Activated naive CD8-positive, alpha-beta T cell (primary cell): Measurements from ENCODE around the gene ATL3.
"Not testable (repeated sequence)": the region's sequence is repeated elsewhere in the genome, so short reads cannot be mapped to it uniquely, and the experiment has no call there.

Experiments used
- H3K27ac Mint-ChIP-seq: one replicate; pipeline ENCODE4 v1.8.0; 2021; ENCODE audit warnings: mixed read lengths
- H3K27me3 Mint-ChIP-seq: one replicate; pipeline ENCODE4 v1.8.0; 2021; ENCODE audit warnings: mixed read lengths
- H3K36me3 Mint-ChIP-seq: one replicate; pipeline ENCODE4 v1.8.0; 2021; ENCODE audit warnings: mixed read lengths
- H3K4me1 Mint-ChIP-seq: one replicate; pipeline ENCODE4 v1.8.0; 2021; ENCODE audit warnings: low read depth, mixed read lengths
- H3K4me3 Mint-ChIP-seq: one replicate; pipeline ENCODE4 v1.8.0; 2021; ENCODE audit warnings: mild to moderate bottlenecking, mixed read lengths
- H3K9me3 Mint-ChIP-seq: one replicate; pipeline ENCODE4 v1.8.0; 2021; ENCODE audit warnings: low read depth, mixed read lengths

Gene ATL3

GRCh38 chr11:63687845-63688244, 16.7 kb upstream of the ATL3 start:
- no peaks in the 10 kb centered on the region for H3K27me3 Mint-ChIP-seq
- H3K27ac Mint-ChIP-seq: peak overlapping the region; percentile 8
- H3K4me3 Mint-ChIP-seq: no peak overlapping the region
- peaks cover 5% of the 10 kb centered on the region for H3K36me3 Mint-ChIP-seq
- H3K9me3 Mint-ChIP-seq: no peaks in the 10 kb centered on the region
- H3K4me1 Mint-ChIP-seq: peaks cover 24% of the 10 kb centered on the region

- H3K4me3 Mint-ChIP-seq: no peak overlapping the region
- no peak overlapping the region for H3K27ac Mint-ChIP-seq
- peaks cover 5% of the 10 kb centered on the region for H3K36me3 Mint-ChIP-seq
- H3K4me1 Mint-ChIP-seq: peaks cover 33% of the 10 kb centered on the region
- no peaks in the 10 kb centered on the region for H3K9me3 Mint-ChIP-seq
- H3K27me3 Mint-ChIP-seq: no peaks in the 10 kb centered on the region
Measured at GRCh38 chr11:63686926-63687325, 15.8 kb upstream of the ATL3 start.

- H3K4me1 Mint-ChIP-seq: peaks cover 42% of the 10 kb centered on the region
Measured at GRCh38 chr11:63685158-63685721, 14.1 kb upstream of the ATL3 start.

GRCh38 chr11:63683133-63683991, 12.2 kb upstream of the ATL3 start:
- Mint-ChIP-seq H3K27ac (peak overlapping the region; percentile 94), H3K27me3 (no peaks in the 10 kb centered on the region), H3K4me3 (peak overlapping the region; percentile 96), H3K9me3 (no peaks in the 10 kb centered on the region), H3K4me1 (peaks cover 33% of the 10 kb centered on the region), H3K36me3 (peaks cover 5% of the 10 kb centered on the region)

More at GRCh38 chr11:63685158-63685721, 14.1 kb upstream of the ATL3 start:
- not testable (repeated sequence) for H3K27me3 Mint-ChIP-seq, H3K4me3 Mint-ChIP-seq, H3K27ac Mint-ChIP-seq, H3K9me3 Mint-ChIP-seq, H3K36me3 Mint-ChIP-seq

- H3K36me3 Mint-ChIP-seq: no peaks in the 10 kb centered on the region
- H3K4me3 Mint-ChIP-seq: peak overlapping the region; percentile 96
- peaks cover 26% of the 10 kb centered on the region for H3K4me1 Mint-ChIP-seq
- H3K9me3 Mint-ChIP-seq: no peaks in the 10 kb centered on the region
- H3K27me3 Mint-ChIP-seq: no peaks in the 10 kb centered on the region
- peak overlapping the region; percentile 94 for H3K27ac Mint-ChIP-seq
Measured at GRCh38 chr11:63682066-63683021, 11.2 kb upstream of the ATL3 start.

- no peaks in the 10 kb centered on the region for H3K27me3 Mint-ChIP-seq
- H3K4me1 Mint-ChIP-seq: peaks cover 26% of the 10 kb centered on the region
- H3K4me3 Mint-ChIP-seq: peak within 1 kb of the TSS; percentile 96
- no peaks in the 10 kb centered on the region for H3K36me3 Mint-ChIP-seq
- H3K9me3 Mint-ChIP-seq: no peaks in the 10 kb centered on the region
- peak within 1 kb of the TSS; percentile 94 for H3K27ac Mint-ChIP-seq
Measured at GRCh38 chr11:63681321-63682065, 10.3 kb upstream of the ATL3 start, which contains the start of gene RTN3. TSS of gene RTN3 (plus strand) at chr11:63681500. CDS start at chr11:63681637, 137 bp downstream.

GRCh38 chr11:63680834-63681320, 9.7 kb upstream of the ATL3 start:
- H3K27ac Mint-ChIP-seq: peak overlapping the region; percentile 94
- H3K9me3 Mint-ChIP-seq: no peaks in the 10 kb centered on the region
- no peaks in the 10 kb centered on the region for H3K27me3 Mint-ChIP-seq
- no peaks in the 10 kb centered on the region for H3K36me3 Mint-ChIP-seq
- peak overlapping the region; percentile 96 for H3K4me3 Mint-ChIP-seq
- H3K4me1 Mint-ChIP-seq: peaks cover 26% of the 10 kb centered on the region

- peaks cover 23% of the 10 kb centered on the region for H3K4me1 Mint-ChIP-seq
- no peak overlapping the region for H3K27ac Mint-ChIP-seq
- H3K36me3 Mint-ChIP-seq: peaks cover 3% of the 10 kb centered on the region
- no peak overlapping the region for H3K4me3 Mint-ChIP-seq
- no peaks in the 10 kb centered on the region for H3K27me3 Mint-ChIP-seq
- no peaks in the 10 kb centered on the region for H3K9me3 Mint-ChIP-seq
Measured at GRCh38 chr11:63673579-63673978, 2.4 kb upstream of the ATL3 start.

- Mint-ChIP-seq H3K4me3 (peak overlapping the region; percentile 72), H3K4me1 (peaks cover 29% of the 10 kb centered on the region), H3K27ac (peak overlapping the region; percentile 12), H3K27me3 (no peaks in the 10 kb centered on the region), H3K9me3 (no peaks in the 10 kb centered on the region), H3K36me3 (peaks cover 3% of the 10 kb centered on the region)
Measured at GRCh38 chr11:63672936-63673539, 1.9 kb upstream of the ATL3 start.

- Mint-ChIP-seq H3K27ac (peak overlapping the region; percentile 82), H3K9me3 (no peaks in the 10 kb centered on the region), H3K4me3 (peak overlapping the region; percentile 42), H3K27me3 (no peaks in the 10 kb centered on the region), H3K36me3 (peaks cover 3% of the 10 kb centered on the region), H3K4me1 (peaks cover 34% of the 10 kb centered on the region)
Measured at GRCh38 chr11:63672156-63672463, 934 bp upstream of the ATL3 start.

GRCh38 chr11:63670433-63671321, 499 bp downstream of the ATL3 start:
- no peaks in the 10 kb centered on the region for H3K27me3 Mint-ChIP-seq
- H3K9me3 Mint-ChIP-seq: no peaks in the 10 kb centered on the region
- peak overlapping the region; percentile 83 for H3K27ac Mint-ChIP-seq
- H3K4me3 Mint-ChIP-seq: peak overlapping the region; percentile 86
- peaks cover 39% of the 10 kb centered on the region for H3K4me1 Mint-ChIP-seq
- peaks cover 3% of the 10 kb centered on the region for H3K36me3 Mint-ChIP-seq

- Mint-ChIP-seq H3K27ac (peak overlapping the region; percentile 83), H3K9me3 (no peaks in the 10 kb centered on the region), H3K27me3 (no peaks in the 10 kb centered on the region), H3K36me3 (peaks cover 3% of the 10 kb centered on the region), H3K4me1 (peaks cover 41% of the 10 kb centered on the region), H3K4me3 (peak overlapping the region; percentile 86)
Measured at GRCh38 chr11:63670096-63670432, 1.1 kb downstream of the ATL3 start.
